ENCODE results near the gene EDAR.

EDAR gene

DNA sequence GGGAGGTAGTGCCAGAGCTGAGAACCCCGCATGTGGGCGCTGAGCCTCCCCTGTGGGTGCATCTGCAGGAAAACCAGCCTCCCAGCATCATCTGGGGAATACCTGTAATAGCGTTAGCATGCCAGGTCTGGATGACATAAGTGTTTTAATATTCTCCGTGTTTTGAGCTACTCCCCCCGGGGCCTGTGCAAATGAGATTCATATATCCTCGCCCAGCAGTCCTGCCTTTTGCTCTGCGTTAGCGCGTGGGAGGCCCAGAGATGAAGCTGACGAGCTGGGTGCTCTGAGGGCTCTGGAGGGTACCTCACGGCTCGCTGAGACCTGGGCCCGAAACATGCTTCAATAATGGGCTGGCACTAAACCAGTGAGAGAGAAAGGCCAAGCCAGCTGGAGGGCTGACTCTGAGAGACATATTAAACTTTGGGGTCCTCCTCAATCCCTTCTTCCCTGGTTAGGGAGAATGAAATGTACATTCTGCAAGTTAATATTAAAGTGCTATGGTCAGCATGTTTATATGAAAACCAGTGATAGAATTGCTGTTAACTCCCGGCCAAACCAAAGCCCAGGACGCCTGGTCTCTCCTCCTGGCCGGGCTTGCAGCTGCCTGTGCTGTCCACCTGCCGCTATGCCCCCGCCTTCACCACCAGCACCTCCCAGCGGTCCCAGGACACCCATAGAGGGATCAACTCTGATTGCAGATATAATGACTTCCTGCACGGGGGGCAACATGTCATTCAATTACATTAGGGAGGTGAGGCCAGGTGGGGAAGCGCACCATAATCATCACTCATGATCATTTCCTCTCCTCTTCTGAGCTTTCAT is 77.0 kb downstream of the EDAR start:
- DNase-seq (ENCODE audit: low read depth in 1 of 2, low spot score in 1 of 2), result no peak

DNA sequence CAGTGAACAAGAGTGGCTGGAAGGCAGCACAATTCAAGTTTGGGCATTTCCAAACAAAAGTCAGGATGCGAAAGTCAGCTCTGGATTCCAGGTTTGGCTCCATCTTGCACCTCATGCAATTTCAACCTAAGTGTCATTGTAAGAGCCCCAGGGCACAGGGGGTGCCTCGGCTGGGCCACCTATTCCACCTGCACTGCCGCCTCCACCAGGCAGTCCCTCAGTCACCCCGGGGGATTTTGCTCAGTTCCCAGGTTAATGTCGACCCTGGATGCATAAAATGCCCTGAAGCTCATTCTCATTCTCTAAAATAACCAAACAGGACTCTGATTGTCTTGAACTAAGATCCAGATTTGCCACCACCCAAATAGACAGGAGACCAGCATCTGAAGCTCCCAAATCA is 77.6 kb downstream of the EDAR start:
- DNase-seq (ENCODE audit: low read depth in 1 of 2, low spot score in 1 of 2), result no peak

DNA sequence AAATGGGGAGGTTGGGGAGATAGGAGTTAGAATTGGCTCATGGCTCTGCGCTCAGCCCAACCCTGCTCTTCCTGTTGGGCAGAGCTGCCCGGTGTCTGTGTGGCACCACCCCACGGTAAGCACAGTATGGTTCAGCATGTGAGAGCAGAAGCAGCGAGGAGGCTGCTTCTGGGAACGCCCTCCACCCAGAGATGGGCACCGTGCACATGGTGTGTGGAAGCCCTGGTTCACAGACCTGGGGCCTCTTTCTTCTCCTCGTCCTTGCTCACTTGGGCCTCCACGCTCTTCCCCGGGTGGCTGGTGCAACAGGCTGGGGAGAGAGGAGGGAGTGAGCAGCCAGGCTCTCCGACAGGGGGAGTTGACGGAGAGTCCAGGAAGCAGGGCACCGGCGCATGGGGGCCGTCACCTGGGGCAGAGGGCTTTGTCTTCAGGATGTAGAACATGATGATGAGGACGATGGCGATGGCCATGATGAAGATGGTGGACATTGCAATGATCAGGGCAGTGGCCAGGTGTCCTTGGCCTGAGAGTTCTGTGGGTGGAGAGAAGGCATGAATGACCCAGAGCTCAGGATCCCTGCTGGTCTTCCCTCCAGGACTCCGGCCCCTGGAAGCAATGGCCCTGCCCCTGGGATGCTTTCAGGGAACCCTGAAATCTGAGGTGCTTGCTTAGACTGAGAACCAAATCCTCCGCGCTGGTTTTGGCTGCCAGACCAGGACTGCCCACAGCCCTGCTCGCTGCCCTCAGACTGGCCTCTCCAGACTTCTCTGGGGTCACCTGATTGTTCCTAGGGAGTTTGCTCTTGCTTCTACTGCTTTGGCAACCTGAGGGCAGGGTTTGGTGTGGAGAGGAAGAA is 78.3 kb downstream of the EDAR start:
- no peak for DNase-seq (ENCODE audit: low read depth in 1 of 2, low spot score in 1 of 2)

DNA sequence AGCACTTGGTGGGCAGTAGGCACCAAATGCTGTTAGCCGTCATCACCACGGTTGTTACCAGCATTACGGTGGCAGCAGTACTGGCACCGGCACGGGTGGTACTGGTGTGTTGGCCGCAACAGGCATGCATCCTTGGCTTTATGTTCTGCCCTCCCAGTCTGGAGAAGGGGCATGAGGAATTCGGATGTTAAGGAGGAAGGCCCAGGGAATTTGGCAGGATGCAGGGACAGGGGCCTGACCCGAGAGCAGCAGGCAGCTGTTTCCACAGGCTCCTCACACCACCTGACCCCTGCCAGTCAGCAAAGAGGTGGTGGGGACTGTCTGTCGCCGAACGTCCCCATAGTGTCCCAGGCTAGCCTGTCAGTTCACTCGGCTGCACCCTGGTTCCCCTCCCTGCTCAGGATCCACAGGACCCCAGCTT is 79.0 kb downstream of the EDAR start:
- no peak for DNase-seq (ENCODE audit: low read depth in 1 of 2, low spot score in 1 of 2)

DNA sequence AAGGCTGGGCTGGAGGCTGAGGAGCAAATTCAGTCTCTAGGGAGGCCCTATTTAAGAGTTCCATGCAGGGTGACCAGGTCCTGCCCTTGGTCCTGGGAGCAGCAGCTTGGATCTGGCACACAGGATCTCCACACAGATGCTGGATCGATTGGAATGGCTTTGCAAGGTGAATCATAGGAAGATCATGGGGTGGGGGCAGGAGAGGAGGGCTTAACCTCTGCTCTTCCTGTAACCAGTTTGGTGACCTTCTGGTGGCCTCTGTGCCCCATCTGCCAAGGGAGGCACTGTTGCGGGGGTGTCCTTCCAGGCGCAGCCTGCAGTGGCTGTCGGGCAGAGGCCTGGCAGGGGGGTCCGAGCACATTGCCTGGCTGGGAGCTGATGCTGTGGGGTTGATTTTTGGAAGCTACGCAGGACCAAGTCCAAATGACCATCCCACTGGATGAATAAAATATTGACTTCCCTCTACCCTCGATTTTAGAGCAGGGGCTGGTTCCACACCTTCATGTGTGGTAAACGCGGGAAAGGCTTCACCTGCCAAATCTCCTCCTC is 79.7 kb downstream of the EDAR start:
- no peak for DNase-seq (ENCODE audit: low read depth in 1 of 2, low spot score in 1 of 2)

DNA sequence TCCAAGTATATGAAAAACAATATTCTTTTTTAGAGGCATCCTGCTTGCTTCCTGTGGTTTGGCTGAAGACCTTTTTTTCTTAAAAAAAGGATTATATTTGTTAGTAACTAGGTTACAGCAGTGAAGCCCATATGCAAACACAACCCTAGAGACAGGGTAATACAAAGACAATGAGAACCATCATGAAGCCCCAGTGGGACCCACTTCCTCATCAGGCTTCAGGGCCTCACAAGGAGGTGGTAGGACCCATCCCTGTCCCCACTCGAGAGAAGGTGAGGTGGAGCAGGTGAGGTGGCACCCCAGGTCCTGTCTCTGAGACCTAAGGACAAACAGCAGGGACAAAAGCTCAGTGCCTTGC is 80.3 kb downstream of the EDAR start:
- no peak for DNase-seq (ENCODE audit: low read depth in 1 of 2, low spot score in 1 of 2)

DNA sequence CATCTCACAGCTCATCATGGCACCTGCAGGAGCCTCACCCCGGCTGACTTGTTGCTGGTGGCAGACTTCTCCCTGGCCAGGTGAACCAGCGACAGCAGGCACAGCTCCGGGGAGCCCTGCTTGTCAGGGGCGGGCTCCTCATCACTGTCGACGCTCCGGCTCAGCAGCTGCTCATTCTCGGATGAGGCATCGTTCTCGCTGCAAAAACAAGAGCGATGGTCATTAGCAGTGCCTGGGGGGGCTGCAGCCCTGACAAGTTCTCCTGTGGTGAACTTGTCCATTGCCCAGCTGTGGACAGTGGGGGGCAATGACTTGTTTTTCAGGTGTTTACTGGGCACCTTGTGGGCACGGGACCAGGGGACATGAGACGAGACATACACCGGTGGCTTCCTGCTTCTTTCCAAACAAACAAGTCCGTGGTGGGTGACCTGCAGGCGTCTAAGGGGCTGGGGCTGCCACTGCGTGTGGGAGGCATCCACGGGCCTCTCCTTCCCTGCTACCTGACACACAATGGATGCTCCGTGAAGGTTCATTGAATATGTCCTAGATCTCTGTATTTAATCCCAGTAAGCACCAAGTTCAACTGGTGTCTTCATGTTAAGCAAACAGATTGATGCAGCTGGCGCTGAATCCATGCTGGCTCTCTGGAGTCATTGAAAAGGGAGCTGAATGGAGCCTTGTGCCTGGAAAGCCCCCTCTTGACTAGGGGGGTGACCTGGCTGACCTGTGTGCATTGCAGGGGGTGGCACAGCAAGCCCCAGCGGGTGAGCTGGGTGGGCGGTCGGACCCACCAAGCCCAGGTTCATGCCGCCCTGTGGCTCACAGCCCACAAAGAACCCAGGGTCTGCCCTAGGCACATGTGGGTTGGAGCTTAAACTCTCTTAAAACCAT is 81.0 kb downstream of the EDAR start:
- no peak for DNase-seq (ENCODE audit: low read depth in 1 of 2, low spot score in 1 of 2)

DNA sequence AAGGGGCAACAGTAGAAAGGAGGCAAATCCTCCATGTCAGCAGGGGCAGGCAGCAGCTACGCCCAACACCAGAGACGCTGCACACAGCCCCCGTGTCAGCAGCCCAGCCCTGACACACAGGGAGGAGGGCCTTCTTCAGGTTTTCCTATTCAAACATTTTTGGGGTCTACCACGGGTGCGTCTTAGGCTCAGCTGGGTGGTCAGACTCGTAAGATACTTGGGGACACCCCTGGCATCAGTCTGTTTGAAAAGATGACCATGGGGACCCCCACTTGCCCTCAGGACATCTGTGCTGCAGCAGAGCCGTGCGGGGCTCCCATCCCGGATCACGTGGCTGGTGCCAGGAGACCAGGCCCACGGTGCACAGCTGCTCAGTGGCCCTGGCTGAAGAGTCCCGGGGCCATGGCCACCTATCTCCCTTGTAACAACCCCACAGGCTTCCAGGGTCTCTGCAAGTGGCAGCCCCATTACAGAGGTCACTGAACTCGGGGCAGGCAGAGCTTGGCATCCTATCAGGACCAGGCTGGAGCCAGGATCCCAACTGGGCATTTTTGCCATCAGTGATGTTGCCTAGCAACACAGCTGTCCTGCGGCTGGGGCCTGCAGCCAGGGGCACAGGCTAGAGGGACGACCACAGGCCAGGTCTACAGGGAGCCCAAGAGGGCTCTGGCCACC is 82.5 kb downstream of the EDAR start:
- no peak for DNase-seq (ENCODE audit: low read depth in 1 of 2, low spot score in 1 of 2)

DNA sequence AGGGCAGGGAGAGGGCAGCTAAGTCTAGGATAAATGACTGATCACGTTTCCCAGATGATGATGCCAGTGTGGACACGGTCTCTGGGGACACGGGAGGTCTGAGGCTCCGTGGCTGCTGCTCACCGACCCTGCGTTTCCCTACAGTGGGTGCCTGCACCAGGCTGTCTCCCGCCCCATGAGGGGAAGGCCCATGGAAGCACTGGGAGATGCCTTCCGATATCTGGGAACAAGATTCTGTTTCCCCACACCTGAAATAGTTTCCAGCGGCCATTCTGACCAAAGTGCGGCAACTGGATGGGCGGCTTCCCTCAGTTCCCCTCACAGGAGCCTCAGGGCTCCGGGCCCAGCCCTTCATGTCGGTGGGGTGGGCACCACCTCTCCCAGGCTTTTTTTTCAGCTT is 83.1 kb downstream of the EDAR start:
- DNase-seq (ENCODE audit: low read depth in 1 of 2, low spot score in 1 of 2), result no peak

DNA sequence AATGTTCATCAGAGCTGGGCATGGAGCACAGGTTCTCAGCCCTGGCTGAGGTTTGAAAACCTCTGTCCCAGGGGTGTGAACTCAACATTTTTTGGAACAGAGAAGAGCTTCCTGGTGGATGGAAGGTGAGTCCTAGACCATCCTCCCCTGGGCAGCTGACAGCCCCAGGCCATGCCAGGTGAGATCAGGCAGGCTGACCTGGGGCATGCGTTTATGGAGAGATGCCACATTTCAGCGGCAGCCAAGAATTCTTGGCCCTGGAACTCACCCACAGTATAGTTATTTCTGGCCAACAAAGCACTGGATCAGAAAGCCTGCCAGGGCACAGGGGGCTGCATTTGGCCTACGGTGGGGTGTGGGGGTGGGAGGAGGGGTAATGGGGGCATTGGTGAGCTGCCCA is 83.8 kb downstream of the EDAR start:
- DNase-seq (ENCODE audit: low read depth in 1 of 2, low spot score in 1 of 2), result no peak

DNA sequence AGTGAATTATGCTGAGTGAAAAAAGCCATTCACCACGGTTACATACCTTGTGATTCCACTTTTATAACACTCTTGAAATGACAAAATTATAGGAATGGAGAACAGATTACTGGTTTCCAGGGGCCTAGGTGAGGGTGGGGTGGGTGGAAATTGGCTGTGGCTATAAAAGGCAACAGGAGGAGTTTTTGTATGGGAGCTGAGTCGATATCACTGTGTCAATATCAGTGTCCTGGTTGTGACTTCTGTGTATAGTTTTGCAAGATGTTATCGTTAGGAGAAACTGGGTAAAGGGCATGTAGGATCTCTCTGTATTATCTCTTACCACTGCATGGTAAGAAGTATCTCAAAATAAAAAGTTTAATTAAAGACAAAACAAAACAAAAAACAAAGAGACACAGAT is 84.3 kb downstream of the EDAR start:
- no peak for DNase-seq (ENCODE audit: low read depth in 1 of 2, low spot score in 1 of 2)

DNA sequence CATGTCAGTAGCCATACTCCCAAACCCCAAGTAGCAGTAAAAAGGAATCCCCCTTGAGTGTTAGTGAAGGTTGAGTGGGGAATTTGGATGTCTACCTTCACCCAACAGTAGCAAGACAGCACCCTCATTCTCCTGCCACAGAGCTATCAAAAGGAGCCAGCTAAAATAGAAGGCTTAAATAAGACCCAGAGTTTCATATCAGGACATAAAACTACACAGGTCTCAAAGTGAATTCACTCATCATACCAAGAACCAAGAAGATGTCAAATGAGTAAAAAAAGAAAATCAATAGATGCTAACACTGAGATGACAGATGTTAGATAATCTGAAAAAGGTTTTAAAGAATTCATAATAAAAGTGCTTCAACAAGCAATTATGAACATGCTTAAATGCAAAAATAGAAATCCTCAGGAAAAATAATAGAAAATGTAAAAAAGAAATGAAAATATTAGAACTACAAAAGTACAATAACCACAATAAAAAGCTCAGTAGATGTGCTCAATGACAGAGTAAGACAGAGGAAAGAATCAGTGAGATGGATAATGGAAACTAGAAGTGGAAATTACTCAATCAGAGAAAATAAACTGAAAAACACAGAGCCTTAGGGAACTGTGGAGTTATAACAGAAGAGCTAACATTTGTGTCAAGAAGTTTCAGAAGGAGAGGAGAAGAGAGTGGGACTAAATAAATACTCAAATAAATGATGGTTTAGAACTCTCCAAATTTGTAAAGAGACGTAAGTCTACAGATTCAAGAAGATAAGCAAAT is 90.5 kb downstream of the EDAR start:
- DNase-seq (ENCODE audit: low read depth in 1 of 2, low spot score in 1 of 2), result no peak

DNA sequence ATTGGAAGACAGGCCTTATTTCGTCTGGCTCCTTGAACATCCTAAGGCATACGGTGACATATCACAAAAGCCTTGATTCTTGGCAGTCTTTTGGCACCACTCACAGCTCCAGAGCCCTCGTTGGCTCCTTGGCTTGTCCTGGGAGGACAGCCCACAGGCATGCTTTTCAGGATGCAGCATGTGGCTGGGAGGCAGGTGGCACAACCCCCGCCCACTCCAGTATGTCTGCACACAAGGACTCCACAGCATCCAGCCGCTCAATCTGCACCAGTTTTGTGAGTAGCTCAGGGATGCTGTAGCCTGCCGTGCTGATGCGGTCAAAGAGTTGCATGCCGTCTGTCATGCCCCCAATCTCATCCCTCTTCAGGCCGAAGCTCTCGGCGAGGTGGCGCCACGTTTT is 92.3 kb downstream of the EDAR start:
- DNase-seq (ENCODE audit: low read depth in 1 of 2, low spot score in 1 of 2), result no peak

DNA sequence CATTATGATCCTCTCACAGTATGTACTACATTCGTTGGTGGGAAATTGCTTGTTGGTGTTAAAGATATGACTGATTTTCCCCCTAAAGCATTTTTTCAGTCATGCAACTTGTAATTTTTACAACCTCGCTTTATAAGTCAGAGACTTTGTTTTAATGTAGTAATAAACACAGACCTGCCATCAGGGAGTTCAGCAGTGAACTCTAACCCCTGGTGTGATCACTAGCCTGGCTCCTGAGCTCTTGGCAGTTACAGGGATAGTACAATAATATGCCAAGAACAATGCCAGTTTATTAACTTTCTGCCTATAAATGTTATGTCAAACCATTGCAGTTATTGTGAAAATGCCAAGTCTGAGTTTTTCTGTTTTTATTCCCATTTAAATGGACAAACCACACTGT is 93.8 kb downstream of the EDAR start:
- no peak for DNase-seq (ENCODE audit: low read depth in 1 of 2, low spot score in 1 of 2)

DNA sequence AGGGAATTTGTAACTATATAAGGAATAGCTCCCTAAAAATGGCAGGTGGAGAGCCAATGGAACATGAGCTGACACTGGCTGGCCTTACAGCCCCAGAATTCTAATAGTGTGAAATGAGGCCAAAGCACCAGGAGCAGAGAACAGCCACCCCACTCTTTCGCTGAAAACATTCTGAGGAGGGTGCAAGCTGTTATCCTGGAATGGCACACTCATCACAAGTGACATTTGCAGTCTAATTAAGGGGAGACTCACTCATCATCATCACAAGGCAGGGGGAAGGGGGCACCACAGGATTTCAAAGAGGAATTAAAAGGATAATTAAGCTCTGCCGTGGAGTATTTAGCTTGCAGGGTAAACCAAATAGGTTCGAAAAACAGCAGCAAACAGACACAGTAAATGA is 94.3 kb downstream of the EDAR start:
- no peak for DNase-seq (ENCODE audit: low read depth in 1 of 2, low spot score in 1 of 2)

DNA sequence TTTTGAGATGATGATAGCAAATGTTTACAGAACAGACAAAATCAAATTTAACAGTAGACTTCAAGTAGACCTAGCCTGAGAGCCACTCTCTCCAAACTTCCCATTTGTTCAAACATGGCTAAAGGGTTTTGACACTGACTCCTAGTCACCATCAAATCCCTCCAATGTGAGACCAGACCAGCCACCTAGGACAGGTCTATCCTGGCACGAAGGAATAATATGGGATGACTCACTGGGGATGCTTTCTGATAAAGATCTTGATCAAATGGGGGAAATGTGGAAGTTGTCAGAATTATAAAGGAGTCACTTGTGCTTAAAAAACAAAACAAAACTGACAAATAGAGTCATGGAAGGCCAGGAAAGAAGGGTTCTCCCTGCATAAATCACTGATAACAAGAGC is 95.7 kb downstream of the EDAR start:
- no peak for DNase-seq (ENCODE audit: low read depth in 1 of 2, low spot score in 1 of 2)

DNA sequence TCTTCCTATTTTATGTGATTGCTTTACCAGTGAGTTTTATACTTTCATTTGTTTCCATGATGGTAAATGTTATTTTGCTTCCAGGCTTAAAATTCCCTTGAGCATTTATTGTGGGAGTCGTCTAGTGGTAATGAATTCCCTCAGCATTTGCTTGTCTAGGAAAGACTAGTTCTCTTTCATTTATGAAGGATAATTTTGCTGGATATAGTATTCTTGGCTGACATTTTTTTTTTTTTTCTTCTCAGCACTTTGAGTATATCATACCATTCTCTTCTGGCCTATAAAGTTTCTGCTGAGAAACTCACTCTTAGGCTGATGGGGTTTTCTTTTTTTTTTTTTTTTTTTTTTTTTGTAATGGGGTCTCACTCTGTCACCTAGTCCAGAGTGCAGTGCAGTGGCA is 99.1 kb downstream of the EDAR start:
- no peak for DNase-seq (ENCODE audit: low read depth in 1 of 2, low spot score in 1 of 2)

DNA sequence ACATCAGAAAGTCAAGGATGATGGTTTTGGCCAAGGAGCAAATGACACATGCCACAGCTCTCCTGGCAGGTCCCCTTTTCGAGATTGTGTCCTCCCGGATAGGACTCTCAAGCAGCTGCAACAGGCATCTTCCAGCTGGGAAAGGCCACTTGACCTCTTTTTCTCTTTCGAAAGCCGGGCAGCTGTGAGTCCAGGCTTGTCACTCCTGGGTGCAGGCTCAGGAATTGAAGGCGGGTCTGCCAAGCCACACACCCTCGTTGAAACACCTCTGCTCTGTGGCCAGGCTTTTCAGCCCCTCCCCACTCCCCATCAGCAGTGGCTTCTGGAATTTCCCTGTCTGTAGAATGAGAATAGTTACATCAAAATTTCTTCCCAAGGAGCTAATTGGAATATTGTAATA is 104.4 kb downstream of the EDAR start:
- DNase-seq (ENCODE audit: low read depth in 1 of 2, low spot score in 1 of 2), result no peak

DNA sequence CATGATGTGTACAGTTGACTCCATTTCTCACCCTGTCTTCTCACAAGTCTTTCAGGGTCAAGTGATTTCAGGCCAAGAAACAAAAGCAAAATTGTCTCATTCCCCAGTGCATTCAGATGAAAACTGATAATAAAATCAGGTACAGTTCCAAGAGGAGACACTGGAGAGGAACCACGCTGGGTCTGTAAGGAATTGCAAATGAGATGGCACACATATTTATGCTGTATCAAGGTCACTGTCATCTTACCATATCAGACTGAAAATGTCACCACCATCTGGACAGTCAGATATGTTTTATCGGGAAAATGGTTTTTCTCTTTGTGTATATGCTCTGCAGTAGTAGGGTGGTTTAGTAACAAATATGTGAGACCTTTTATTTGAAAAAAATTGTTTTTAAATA is 110.7 kb downstream of the EDAR start:
- no peak for DNase-seq (ENCODE audit: low read depth in 1 of 2, low spot score in 1 of 2)

DNA sequence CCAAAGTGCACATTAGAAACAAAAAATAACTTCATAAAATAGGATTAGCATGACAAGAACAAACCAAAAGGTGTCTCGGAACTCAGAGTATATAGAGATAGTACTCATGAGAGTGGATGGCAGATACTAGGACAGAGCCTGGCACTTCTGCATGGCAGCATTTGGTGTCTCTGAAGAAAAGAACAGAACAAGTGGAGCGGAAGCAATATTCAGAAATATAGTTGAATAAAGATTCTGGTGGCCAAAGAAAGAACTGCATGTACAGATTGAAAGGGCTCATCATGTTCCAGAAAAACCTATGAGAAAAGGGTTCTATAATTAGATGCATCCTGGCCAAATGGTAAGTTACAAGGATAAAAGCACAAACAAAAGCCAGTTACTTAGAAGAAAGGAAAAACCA is 111.5 kb downstream of the EDAR start:
- DNase-seq (ENCODE audit: low read depth in 1 of 2, low spot score in 1 of 2), result no peak

All from activated T-helper 1 cell treated with anti-CD3 and anti-CD28 coated beads, Interleukin-2, amount 50 U/mL, for 16 hours (primary cell).